Measurements from ENCODE around the gene TSPAN18. TPM values are rescaled to one million over a fixed set of nuclear protein-coding genes. Genes with fewer than 3 reads are reported as not detected.
A peak's percentile ranks its signal among the peaks of the same experiment; 100 is the strongest.

TSPAN18 gene
- polyA plus RNA-seq, 1 donor from 2014 or later = 2.1 TPM

- peaks cover 4 to 8% (median 5%) of the 10 kb centered on the region in 3 donors for H3K4me1 Mint-ChIP-seq
- peak overlapping the region in 1 of 3 donors; percentile 69 for H3K27ac Mint-ChIP-seq
- H3K9me3 Mint-ChIP-seq = no peaks in the 10 kb centered on the region
- H3K36me3 Mint-ChIP-seq = no peaks in the 10 kb centered on the region
- H3K4me3 Mint-ChIP-seq = peak overlapping the region in 1 of 4 donors; percentile 11
- peaks cover under 1% of the 10 kb centered on the region for H3K27me3 Mint-ChIP-seq
Observed at GRCh38 chr11:44954051-44954906, 227.5 kb downstream of the TSPAN18 start.

- peaks cover 5 to 8% (median 5%) of the 10 kb centered on the region in 3 donors for H3K4me1 Mint-ChIP-seq
- no peaks in the 10 kb centered on the region for H3K9me3 Mint-ChIP-seq
- no peaks in the 10 kb centered on the region for H3K36me3 Mint-ChIP-seq
- no peak overlapping the region for H3K27ac Mint-ChIP-seq
- H3K4me3 Mint-ChIP-seq = no peak overlapping the region
- peaks cover 3% of the 10 kb centered on the region for H3K27me3 Mint-ChIP-seq
Observed at GRCh38 chr11:44955015-44955738, 228.4 kb downstream of the TSPAN18 start.

GRCh38 chr11:44957040-44957515 is 230.3 kb downstream of the TSPAN18 start:
- H3K4me1 Mint-ChIP-seq = peaks cover 0 to 4% (median 3%) of the 10 kb centered on the region in 3 donors
- no peaks in the 10 kb centered on the region for H3K36me3 Mint-ChIP-seq
- H3K4me3 Mint-ChIP-seq = peak overlapping the region in 1 of 4 donors; percentile 37

GRCh38 chr11:44957776-44958564 is 231.2 kb downstream of the TSPAN18 start:
- no peak overlapping the region for H3K27ac Mint-ChIP-seq
- peaks cover 3% of the 10 kb centered on the region for H3K27me3 Mint-ChIP-seq

More at GRCh38 chr11:44957040-44957515, 230.3 kb downstream of the TSPAN18 start:
- no peak overlapping the region for H3K27ac Mint-ChIP-seq
- no peaks in the 10 kb centered on the region for H3K9me3 Mint-ChIP-seq
- H3K27me3 Mint-ChIP-seq = peaks cover 3% of the 10 kb centered on the region

GRCh38 chr11:44959064-44959463 is 232.3 kb downstream of the TSPAN18 start:
- Mint-ChIP-seq H3K27me3 (peaks cover 3% of the 10 kb centered on the region), H3K27ac (no peak overlapping the region), H3K9me3 (no peaks in the 10 kb centered on the region), H3K36me3 (no peaks in the 10 kb centered on the region), H3K4me3 (no peak overlapping the region), H3K4me1 (peaks cover 0 to 3% (median 3%) of the 10 kb centered on the region in 3 donors)

More at GRCh38 chr11:44957776-44958564, 231.2 kb downstream of the TSPAN18 start:
- Mint-ChIP-seq H3K4me3 (no peak overlapping the region), H3K9me3 (no peaks in the 10 kb centered on the region), H3K4me1 (peaks cover 0 to 3% (median 3%) of the 10 kb centered on the region in 3 donors), H3K36me3 (no peaks in the 10 kb centered on the region)

- peaks cover 0 to 2% (median 1%) of the 10 kb centered on the region in 3 donors for H3K4me1 Mint-ChIP-seq
- no peaks in the 10 kb centered on the region for H3K36me3 Mint-ChIP-seq
- H3K27ac Mint-ChIP-seq = peak overlapping the region in 1 of 3 donors; percentile 95
- no peak overlapping the region for H3K4me3 Mint-ChIP-seq
- peaks cover 3% of the 10 kb centered on the region for H3K27me3 Mint-ChIP-seq
- H3K9me3 Mint-ChIP-seq = no peaks in the 10 kb centered on the region
Observed at GRCh38 chr11:44960200-44960845, 233.6 kb downstream of the TSPAN18 start.

- Mint-ChIP-seq H3K4me1 (peaks cover 0 to 2% (median 1%) of the 10 kb centered on the region in 3 donors), H3K27ac (no peak overlapping the region), H3K4me3 (no peak overlapping the region), H3K36me3 (no peaks in the 10 kb centered on the region), H3K9me3 (no peaks in the 10 kb centered on the region), H3K27me3 (peaks cover 3% of the 10 kb centered on the region)
Observed at GRCh38 chr11:44962464-44962863, 235.7 kb downstream of the TSPAN18 start.

- H3K36me3 Mint-ChIP-seq = no peaks in the 10 kb centered on the region
- peaks cover 3% of the 10 kb centered on the region for H3K27me3 Mint-ChIP-seq
- no peak overlapping the region for H3K4me3 Mint-ChIP-seq
- no peaks in the 10 kb centered on the region for H3K9me3 Mint-ChIP-seq
- H3K27ac Mint-ChIP-seq = no peak overlapping the region
- H3K4me1 Mint-ChIP-seq = peaks cover 0 to 2% (median 1%) of the 10 kb centered on the region in 3 donors
Observed at GRCh38 chr11:44963136-44963535, 236.4 kb downstream of the TSPAN18 start.

GRCh38 chr11:44963948-44964347 is 237.2 kb downstream of the TSPAN18 start:
- Mint-ChIP-seq H3K4me1 (peaks cover 0 to 2% (median 1%) of the 10 kb centered on the region in 3 donors), H3K4me3 (no peak overlapping the region), H3K27ac (peak overlapping the region in 1 of 3 donors; percentile 30), H3K9me3 (no peaks in the 10 kb centered on the region), H3K36me3 (no peaks in the 10 kb centered on the region), H3K27me3 (peaks cover 3% of the 10 kb centered on the region)

GRCh38 chr11:44964526-44965209 is 237.9 kb downstream of the TSPAN18 start:
- H3K9me3 Mint-ChIP-seq = no peaks in the 10 kb centered on the region

GRCh38 chr11:44966694-44967093 is 239.9 kb downstream of the TSPAN18 start:
- Mint-ChIP-seq H3K27me3 (no peaks in the 10 kb centered on the region), H3K27ac (no peak overlapping the region), H3K9me3 (no peaks in the 10 kb centered on the region), H3K4me3 (no peak overlapping the region), H3K36me3 (no peaks in the 10 kb centered on the region), H3K4me1 (peaks cover 0 to 2% (median 0%) of the 10 kb centered on the region in 3 donors)

More at GRCh38 chr11:44964526-44965209, 237.9 kb downstream of the TSPAN18 start:
- Mint-ChIP-seq H3K36me3 (no peaks in the 10 kb centered on the region), H3K4me3 (peak overlapping the region in 1 of 4 donors; percentile 14), H3K27me3 (no peaks in the 10 kb centered on the region), H3K27ac (peak overlapping the region in 1 of 3 donors; percentile 30), H3K4me1 (peaks cover 0 to 2% (median 0%) of the 10 kb centered on the region in 3 donors)

GRCh38 chr11:44967930-44968496 is 241.3 kb downstream of the TSPAN18 start:
- Mint-ChIP-seq H3K27me3 (no peaks in the 10 kb centered on the region), H3K4me3 (no peak overlapping the region), H3K27ac (no peak overlapping the region), H3K9me3 (no peaks in the 10 kb centered on the region), H3K36me3 (no peaks in the 10 kb centered on the region), H3K4me1 (peaks cover 0 to 2% (median 0%) of the 10 kb centered on the region in 3 donors)

GRCh38 chr11:44968510-44968909 is 241.7 kb downstream of the TSPAN18 start:
- Mint-ChIP-seq H3K36me3 (no peaks in the 10 kb centered on the region), H3K9me3 (no peaks in the 10 kb centered on the region), H3K4me1 (peaks cover 0 to 2% (median 0%) of the 10 kb centered on the region in 3 donors), H3K27me3 (no peaks in the 10 kb centered on the region), H3K27ac (no peak overlapping the region), H3K4me3 (no peak overlapping the region)
